Measurements from ENCODE around the gene PPP4C. TPM values are rescaled to one million over a fixed set of nuclear protein-coding genes. Genes with fewer than 3 reads are reported as not detected.

Gene PPP4C
- polyA plus RNA-seq, 1 donor from 2014 or later = 173 TPM

DNA sequence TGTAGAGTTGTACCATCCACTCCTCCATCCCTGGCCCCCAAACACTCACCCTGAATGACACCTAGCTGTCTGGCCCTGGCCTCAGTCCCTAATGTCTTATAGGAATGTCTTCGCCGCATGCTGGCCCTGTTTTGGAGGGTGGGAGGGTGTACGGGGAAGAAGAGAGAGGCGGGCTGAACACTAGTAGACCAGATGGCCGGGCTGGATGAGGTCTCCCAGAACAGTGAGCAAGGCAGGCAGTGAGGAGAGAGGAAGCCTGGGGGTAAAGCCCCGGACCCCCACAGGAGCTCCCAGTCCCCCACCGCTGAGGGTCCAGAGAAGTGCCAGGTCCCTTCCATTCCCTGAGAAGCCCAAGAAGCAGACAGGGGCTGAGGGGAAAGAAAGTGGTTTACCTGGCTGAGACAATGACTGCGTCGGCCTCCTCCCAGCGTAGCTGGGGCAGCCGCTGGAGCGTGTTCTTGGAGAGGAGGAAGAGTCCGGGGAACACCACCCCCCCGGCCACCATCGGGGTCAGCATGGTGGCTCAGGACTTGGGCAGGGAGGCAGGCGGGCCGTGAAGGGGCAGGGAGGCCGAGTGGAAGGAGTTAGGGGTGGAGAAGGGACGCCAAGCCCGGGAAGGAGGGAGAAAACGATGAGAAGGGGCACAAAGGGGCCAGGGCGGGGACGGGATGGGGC, 45.6 kb upstream of the PPP4C start:
- Histone ChIP-seq H3K27me3 (ENCODE audit: insufficient read depth, low read depth, low read length) (no peaks in the 10 kb centered on the region), H3K4me2 (ENCODE audit: low read length) (peak overlapping the region; percentile 94), H3K4me3 (ENCODE audit: low read length) (peak overlapping the region; percentile 92), H3K27ac (ENCODE audit: low read length) (peak overlapping the region; percentile 59), H2AFZ (ENCODE audit: low read depth, low read length) (peak overlapping the region; percentile 88), H3K79me2 (replicated peaks; ENCODE audit: insufficient read depth, low read length) (peaks cover 8% of the 10 kb centered on the region), H3K9ac (ENCODE audit: low read length) (peak overlapping the region; percentile 92), H4K20me1 (ENCODE audit: insufficient read depth) (no peaks in the 10 kb centered on the region), H3F3A (ENCODE audit: insufficient read depth, low read length, poor library complexity, severe bottlenecking) (no peaks in the 10 kb centered on the region), H3K36me3 (ENCODE audit: insufficient read depth, low read length) (no peaks in the 10 kb centered on the region), H3K9me2 (ENCODE audit: insufficient read depth, low read length) (no peaks in the 10 kb centered on the region), H3K9me3 (ENCODE audit: low read length) (no peaks in the 10 kb centered on the region)
- TF ChIP-seq EZH2 (IDR thresholded peaks at IDR 0.05; ENCODE audit: borderline replicate concordance, insufficient read depth, low read length, poor library complexity, severe bottlenecking) = no peak
- no peak for TF ChIP-seq EP300 (conservative IDR thresholded peaks at IDR 0.05; ENCODE audit: poor library complexity, severe bottlenecking)

DNA sequence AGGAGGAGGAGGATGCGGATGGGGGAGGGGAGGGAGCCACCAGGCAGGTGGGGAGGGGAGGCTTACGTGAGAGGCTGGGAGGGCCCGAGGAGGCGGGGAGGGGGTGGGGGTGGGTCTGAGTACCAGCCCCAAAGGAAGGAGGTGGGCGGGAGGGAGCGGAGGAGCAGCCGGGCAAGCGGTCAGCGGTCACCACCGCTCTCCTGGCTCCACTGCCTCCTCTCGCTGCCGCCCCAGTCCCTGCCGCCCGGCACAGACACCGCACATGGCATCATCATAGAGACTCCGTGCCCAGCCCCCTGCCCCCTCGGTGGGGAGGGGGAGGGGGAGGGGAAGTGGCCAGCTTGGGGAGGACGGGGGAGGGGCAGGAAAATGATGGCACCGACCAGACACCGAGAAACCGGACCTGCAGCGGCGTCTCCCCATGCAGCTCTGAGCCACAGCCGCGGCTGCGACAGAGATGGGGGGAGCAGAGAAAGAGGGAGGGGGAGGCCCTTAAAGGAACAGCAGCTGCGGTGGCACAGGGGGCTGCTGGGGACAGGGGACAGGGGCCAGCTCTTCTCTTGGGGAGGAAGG, 44.9 kb upstream of the PPP4C start, which contains the start of gene TLCD3B:
Gene TLCD3B (minus strand): TSS at position 431 of the 573 bp plus-strand sequence. CDS start 744 bp downstream, outside the sequence.
- Histone ChIP-seq H3F3A (ENCODE audit: insufficient read depth, low read length, poor library complexity, severe bottlenecking) (no peaks in the 10 kb centered on the region), H3K4me3 (ENCODE audit: low read length) (peak within 1 kb of the TSS; percentile 92), H3K9ac (ENCODE audit: low read length) (peak within 1 kb of the TSS; percentile 92), H3K4me2 (ENCODE audit: low read length) (peak within 1 kb of the TSS; percentile 100), H3K9me2 (ENCODE audit: insufficient read depth, low read length) (no peaks in the 10 kb centered on the region), H4K20me1 (ENCODE audit: insufficient read depth) (no peaks in the 10 kb centered on the region), H3K27me3 (ENCODE audit: insufficient read depth, low read depth, low read length) (no peaks in the 10 kb centered on the region), H3K79me2 (replicated peaks; ENCODE audit: insufficient read depth, low read length) (peaks cover 8% of the 10 kb centered on the region), H2AFZ (ENCODE audit: low read depth, low read length) (peak within 1 kb of the TSS; percentile 88), H3K36me3 (ENCODE audit: insufficient read depth, low read length) (no peaks in the 10 kb centered on the region), H3K9me3 (ENCODE audit: low read length) (no peaks in the 10 kb centered on the region), H3K27ac (ENCODE audit: low read length) (peak within 1 kb of the TSS; percentile 59)
- TF ChIP-seq TAF1 (IDR thresholded peaks at IDR 0.05; ENCODE audit: low read depth) (peak; percentile 18), SMC3 (conservative IDR thresholded peaks at IDR 0.05; ENCODE audit: poor library complexity) (no peak), POLR2AphosphoS5 (IDR thresholded peaks at IDR 0.05) (peak; percentile 76)

DNA sequence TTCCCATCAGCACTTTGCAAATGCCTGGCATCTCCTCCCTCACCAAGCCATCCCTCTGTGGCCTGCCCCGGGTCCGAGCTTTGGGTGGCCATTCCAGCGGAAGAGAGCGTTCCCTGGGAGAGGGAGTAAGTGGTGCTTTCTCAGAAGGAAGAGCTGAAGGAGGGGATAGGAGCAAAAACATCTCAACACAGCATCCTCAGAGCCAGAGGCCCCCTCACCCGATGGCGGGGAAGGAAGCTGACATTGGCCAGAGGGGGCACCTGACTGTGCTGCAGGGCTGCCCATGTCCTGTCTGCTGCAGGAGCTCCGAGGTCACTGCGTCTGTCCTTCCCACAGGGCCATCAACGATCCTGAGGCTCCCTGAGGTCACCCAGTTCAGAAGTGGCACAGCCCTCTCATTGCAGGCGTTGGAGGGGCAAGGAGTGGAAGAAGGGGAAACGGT, 44.3 kb upstream of the PPP4C start:
- TF ChIP-seq RAD21 (conservative IDR thresholded peaks at IDR 0.05) = no peak
- no peak for TF ChIP-seq TAF1 (IDR thresholded peaks at IDR 0.05; ENCODE audit: low read depth)
- TF ChIP-seq CTCF (IDR thresholded peaks at IDR 0.05; ENCODE audit: poor library complexity, severe bottlenecking) = no peak
- no peak for TF ChIP-seq SMC3 (conservative IDR thresholded peaks at IDR 0.05; ENCODE audit: poor library complexity)
- TF ChIP-seq, protein P1, sequence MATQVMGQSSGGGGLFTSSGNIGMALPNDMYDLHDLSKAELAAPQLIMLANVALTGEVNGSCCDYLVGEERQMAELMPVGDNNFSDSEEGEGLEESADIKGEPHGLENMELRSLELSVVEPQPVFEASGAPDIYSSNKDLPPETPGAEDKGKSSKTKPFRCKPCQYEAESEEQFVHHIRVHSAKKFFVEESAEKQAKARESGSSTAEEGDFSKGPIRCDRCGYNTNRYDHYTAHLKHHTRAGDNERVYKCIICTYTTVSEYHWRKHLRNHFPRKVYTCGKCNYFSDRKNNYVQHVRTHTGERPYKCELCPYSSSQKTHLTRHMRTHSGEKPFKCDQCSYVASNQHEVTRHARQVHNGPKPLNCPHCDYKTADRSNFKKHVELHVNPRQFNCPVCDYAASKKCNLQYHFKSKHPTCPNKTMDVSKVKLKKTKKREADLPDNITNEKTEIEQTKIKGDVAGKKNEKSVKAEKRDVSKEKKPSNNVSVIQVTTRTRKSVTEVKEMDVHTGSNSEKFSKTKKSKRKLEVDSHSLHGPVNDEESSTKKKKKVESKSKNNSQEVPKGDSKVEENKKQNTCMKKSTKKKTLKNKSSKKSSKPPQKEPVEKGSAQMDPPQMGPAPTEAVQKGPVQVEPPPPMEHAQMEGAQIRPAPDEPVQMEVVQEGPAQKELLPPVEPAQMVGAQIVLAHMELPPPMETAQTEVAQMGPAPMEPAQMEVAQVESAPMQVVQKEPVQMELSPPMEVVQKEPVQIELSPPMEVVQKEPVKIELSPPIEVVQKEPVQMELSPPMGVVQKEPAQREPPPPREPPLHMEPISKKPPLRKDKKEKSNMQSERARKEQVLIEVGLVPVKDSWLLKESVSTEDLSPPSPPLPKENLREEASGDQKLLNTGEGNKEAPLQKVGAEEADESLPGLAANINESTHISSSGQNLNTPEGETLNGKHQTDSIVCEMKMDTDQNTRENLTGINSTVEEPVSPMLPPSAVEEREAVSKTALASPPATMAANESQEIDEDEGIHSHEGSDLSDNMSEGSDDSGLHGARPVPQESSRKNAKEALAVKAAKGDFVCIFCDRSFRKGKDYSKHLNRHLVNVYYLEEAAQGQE (IDR thresholded peaks at IDR 0.05; ENCODE audit: borderline replicate concordance) = no peak
- no peak for TF ChIP-seq MXI1 (conservative IDR thresholded peaks at IDR 0.05; ENCODE audit: poor library complexity, severe bottlenecking)
- TF ChIP-seq POLR2AphosphoS5 (IDR thresholded peaks at IDR 0.05) = no peak
- no peak for TF ChIP-seq EZH2 (IDR thresholded peaks at IDR 0.05; ENCODE audit: borderline replicate concordance, insufficient read depth, low read length, poor library complexity, severe bottlenecking)
- no peak for TF ChIP-seq EP300 (conservative IDR thresholded peaks at IDR 0.05; ENCODE audit: poor library complexity, severe bottlenecking)
- Histone ChIP-seq H3K27me3 (ENCODE audit: insufficient read depth, low read depth, low read length) (no peaks in the 10 kb centered on the region), H3K4me2 (ENCODE audit: low read length) (peak overlapping the region; percentile 100), H4K20me1 (ENCODE audit: insufficient read depth) (no peaks in the 10 kb centered on the region), H3K79me2 (replicated peaks; ENCODE audit: insufficient read depth, low read length) (peaks cover 8% of the 10 kb centered on the region), H3K9me3 (ENCODE audit: low read length) (no peaks in the 10 kb centered on the region), H3K36me3 (ENCODE audit: insufficient read depth, low read length) (no peaks in the 10 kb centered on the region), H3K27ac (ENCODE audit: low read length) (peak overlapping the region; percentile 59), H3K9me2 (ENCODE audit: insufficient read depth, low read length) (no peaks in the 10 kb centered on the region), H3F3A (ENCODE audit: insufficient read depth, low read length, poor library complexity, severe bottlenecking) (no peaks in the 10 kb centered on the region), H3K4me3 (ENCODE audit: low read length) (peak overlapping the region; percentile 92), H3K9ac (ENCODE audit: low read length) (peak overlapping the region; percentile 92), H2AFZ (ENCODE audit: low read depth, low read length) (peak overlapping the region; percentile 88)

Data from neural cell (in vitro differentiated cells).